Adrenal gland (tissue), 12 donors: ENCODE measurements around the gene DDX59. TPM values are rescaled to one million over a fixed set of nuclear protein-coding genes. Genes with fewer than 3 reads are reported as not detected.

ENCODE experiments used
- DNase-seq, 7 donors: peaks; one replicate each; pipeline ENCODE4 v3.0.0-alpha.2; 2019 to 2020
- H3K27ac ChIP-seq, 5 donors: fragments of 200-600 bp; sonication (generic) in 4 of 5; 1 replicate in 3 of 5; 2 replicates in 2 of 5; pipeline versions ENCODE4 v1.5.1 to v1.8.0; 2016 to 2020; ENCODE audit warnings: mild to moderate bottlenecking in 1 of 5
- H3K27me3 ChIP-seq: fragments of 200-600 bp; 2 replicates; pipeline ENCODE4 v1.8.0; 2021
- H3K36me3 ChIP-seq, 2 donors: fragments of 200-600 bp; replicated peaks in 1 of 2; 1 replicate in 1 of 2; 2 replicates in 1 of 2; pipeline versions ENCODE4 v1.5.1 to v1.8.0; 2018 to 2022
- H3K4me1 ChIP-seq, 2 donors: fragments of 200-600 bp; replicated peaks in 1 of 2; 1 replicate in 1 of 2; 2 replicates in 1 of 2; pipeline versions ENCODE4 v1.5.1 to v1.8.0; 2018 to 2021
- H3K4me3 ChIP-seq, 4 donors: fragments of 200-600 bp; sonication (generic) in 3 of 4; one replicate each; pipeline ENCODE4 v1.5.1; 2016 to 2018
- H3K9me3 ChIP-seq, 3 donors: fragments of 200-600 bp; sonication (generic) in 1 of 3; replicated peaks in 1 of 3; 1 replicate in 2 of 3; 2 replicates in 1 of 3; pipeline versions ENCODE4 v1.5.1 to v1.8.0; 2016 to 2021
- CTCF ChIP-seq, 6 experiments: fragments of 450-650 bp in 4 of 6; fragments of 200-600 bp in 2 of 6; sonication (generic) in 1 of 6; IDR thresholded peaks; 1 replicate in 5 of 6; 2 replicates in 1 of 6; pipeline versions ENCODE4 v1.5.1 to v1.8.0; 2016 to 2021; ENCODE audit warnings: antibody characterized with exemption in 6 of 6, mild to moderate bottlenecking in 2 of 6, moderate library complexity in 1 of 6
- POLR2A ChIP-seq, 2 donors: fragments of 450-650 bp; IDR thresholded peaks; one replicate each; pipeline ENCODE4 v1.6.1; 2017; ENCODE audit warnings: antibody characterized with exemption in 2 of 2, mild to moderate bottlenecking in 2 of 2, moderate library complexity in 1 of 2
- WGBS, 4 donors: extraction: QIAGEN DNeasy Blood & Tissue Kit in 2 of 4; methylation state at CpG; one replicate each; pipeline versions ENCODE4 v1.1.5 to v1.1.7; 2013 to 2017; 5-methylcytosine and 5-hydroxymethylcytosine counted together
- intact Hi-C, 2 donors: fragments of 100-400 bp; cut with DNase I; formaldehyde crosslinking; loops; one replicate each; pipeline versions ENCODE4 v1.14.1 to v1.15.0; 2022 to 2023
- polyA plus RNA-seq, 3 donors: library from polyadenylated mRNA; stranded (reverse); fragments of 200-250 nt in 2 of 3; fragments of 350-450 nt in 1 of 3; fragmentation: Illumina TruSeq in 1 of 3; extraction: RNeasy Lipid Tissue Mini Kit (QIAGEN cat#74804) in 1 of 3; gene quantifications; one replicate each; pipeline ENCODE4 v1.2.3, GENCODE V29; 2013 to 2014
- total RNA-seq, 9 donors: library from RNA; depleted of rRNA in 4 of 9; stranded (reverse); fragments of >200 nt in 4 of 9; fragments of 120-200 nt in 1 of 9; fragmentation: NEBNext Ultra II Directional in 1 of 9; extraction: Animal tissue kit (Norgen Biotek cat#: 25700) in 1 of 9; gene quantifications; one replicate each; pipeline versions ENCODE4 v1.1.0 to v1.2.4, GENCODE V29; 2013 to 2023
- donor health status: healthy with polysubstance abuse.
- donor health status: Bipolar disorder and iron deficiency.
- donor health status: DM: yes; HTN: yes; CAD: no.
- donor health status: DM: no; HTN: no; CAD: no.
- donor health status: DM: no; HTN: no; CAD: no.
- donor health status: DM: yes; HTN: yes; CAD: no.

Gene DDX59
- total and polyA plus RNA-seq, 12 donors: 13.5 to 46.1 (median 25.1) TPM

- DNase-seq: no peak
- TF ChIP-seq CTCF (IDR thresholded peaks at IDR 0.05) (no peak), POLR2A (IDR thresholded peaks at IDR 0.05) (no peak)
- Histone ChIP-seq H3K36me3 (no peaks in the 10 kb centered on the region), H3K9me3 (no peaks in the 10 kb centered on the region), H3K27me3 (no peaks in the 10 kb centered on the region), H3K4me3 (no peak overlapping the region), H3K4me1 (peaks cover 4 to 6% of the 10 kb centered on the region in 2 donors), H3K27ac (no peak overlapping the region)
- WGBS, 4 donors: 86 to 94% (median 89%) methylated on average over 8 to 9 of the region's 9 CpGs
- intact Hi-C loops: loop anchor here (10.0 kb wide), 2 partner anchors 105 to 175 kb away; partner anchors contain the start of gene CAMSAP2 (in 1 of the 2)
Observed at GRCh38 chr1:200629876-200630514, 39.7 kb downstream of the DDX59 start.

GRCh38 chr1:200628223-200628881 is 41.4 kb downstream of the DDX59 start:
- Histone ChIP-seq H3K4me3 (no peak overlapping the region), H3K4me1 (peaks cover 12 to 13% of the 10 kb centered on the region in 2 donors), H3K27me3 (no peaks in the 10 kb centered on the region), H3K9me3 (no peaks in the 10 kb centered on the region), H3K36me3 (no peaks in the 10 kb centered on the region), H3K27ac (no peak overlapping the region)
- intact Hi-C loops: loop anchor here (10.0 kb wide), 2 partner anchors 106 to 176 kb away; partner anchors contain the start of gene CAMSAP2 (in 1 of the 2)
- TF ChIP-seq POLR2A (IDR thresholded peaks at IDR 0.05): no peak
- TF ChIP-seq CTCF (IDR thresholded peaks at IDR 0.05): no peak
- no peak for DNase-seq
- 70 to 77% (median 72%) methylated on average over 7 of the region's 7 CpGs for WGBS, 4 donors

DNA sequence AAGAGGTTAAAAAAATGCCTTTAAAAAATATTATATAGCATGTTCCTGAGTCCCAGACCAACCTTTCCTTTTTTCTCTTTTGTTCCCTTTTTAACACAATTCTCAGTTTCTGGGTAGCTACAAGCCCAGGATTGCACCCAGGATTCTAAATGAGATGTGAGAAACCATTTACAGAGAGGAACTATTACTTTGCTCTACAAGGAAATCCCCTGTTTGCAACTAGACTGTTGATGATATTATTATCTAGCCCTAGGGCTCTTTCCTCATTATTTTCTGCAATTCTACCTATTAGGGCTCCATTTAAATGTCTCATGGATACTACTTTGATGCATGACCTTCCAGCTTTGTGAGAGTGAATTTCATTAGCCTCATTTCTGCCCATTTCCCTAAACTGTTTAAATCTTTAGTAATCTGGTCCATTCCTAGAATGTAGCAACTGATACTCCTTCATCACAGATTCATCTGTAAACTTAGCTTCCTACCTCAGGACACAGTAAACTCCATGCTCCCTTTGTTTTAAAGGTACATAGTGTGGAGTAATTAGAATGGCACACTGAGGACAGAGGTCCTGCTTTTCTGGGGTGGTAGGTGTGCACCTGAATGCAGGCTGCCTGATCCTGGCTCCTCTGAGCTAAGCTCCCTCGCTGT is 42.0 kb downstream of the DDX59 start:
- Histone ChIP-seq H3K27ac (no peak overlapping the region), H3K4me1 (peaks cover 12 to 13% of the 10 kb centered on the region in 2 donors), H3K36me3 (no peaks in the 10 kb centered on the region), H3K9me3 (no peaks in the 10 kb centered on the region), H3K4me3 (no peak overlapping the region), H3K27me3 (no peaks in the 10 kb centered on the region)
- 54 to 96% (median 90%) methylated on average over 1 of the region's 1 CpG for WGBS, 4 donors
- DNase-seq: no peak
- TF ChIP-seq CTCF (IDR thresholded peaks at IDR 0.05) (no peak), POLR2A (IDR thresholded peaks at IDR 0.05) (no peak)
- intact Hi-C loops: loop anchor here (10.0 kb wide), 2 partner anchors 107 to 177 kb away; partner anchors contain the start of gene CAMSAP2 (in 1 of the 2)

DNA sequence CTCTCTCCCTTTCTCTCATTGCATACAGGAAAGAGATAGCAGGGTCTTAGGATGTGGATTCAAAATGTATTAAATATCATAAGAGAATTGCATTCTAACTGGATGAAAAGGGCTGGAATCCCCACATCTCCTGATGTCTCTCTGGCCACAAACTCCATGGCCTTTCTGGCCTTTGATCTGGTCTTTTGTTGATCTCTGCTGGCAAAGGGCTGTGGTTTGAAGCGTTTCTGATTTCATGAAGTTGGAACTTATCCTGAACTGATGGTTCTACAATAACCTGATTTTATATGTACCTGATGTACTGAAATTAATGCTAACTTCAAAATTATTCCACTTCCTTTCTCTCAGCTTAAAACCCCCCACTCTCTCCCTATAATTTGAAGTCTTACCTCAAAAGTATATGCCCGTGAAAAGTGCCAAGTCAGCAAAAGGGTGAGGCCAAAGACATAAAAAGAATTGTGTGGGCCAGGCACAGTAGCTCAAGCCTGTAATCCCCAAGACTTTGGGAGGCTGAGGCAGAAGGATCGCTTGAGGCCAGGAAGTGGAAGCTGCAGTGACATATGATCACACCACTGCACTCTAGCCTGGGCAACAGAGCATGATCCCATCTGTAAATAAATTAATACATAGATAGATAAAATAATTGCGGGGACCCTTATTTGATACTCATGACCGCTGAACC is 42.7 kb downstream of the DDX59 start:
- Histone ChIP-seq H3K9me3 (no peaks in the 10 kb centered on the region), H3K27ac (no peak overlapping the region), H3K4me3 (no peak overlapping the region), H3K27me3 (no peaks in the 10 kb centered on the region), H3K4me1 (peaks cover 12 to 14% of the 10 kb centered on the region in 2 donors), H3K36me3 (no peaks in the 10 kb centered on the region)
- TF ChIP-seq CTCF (IDR thresholded peaks at IDR 0.05) (no peak), POLR2A (IDR thresholded peaks at IDR 0.05) (no peak)
- no peak for DNase-seq
- 69 to 80% (median 75%) methylated on average over 5 of the region's 5 CpGs for WGBS, 4 donors
- intact Hi-C loops: loop anchor here (10.0 kb wide), 2 partner anchors 108 to 178 kb away; partner anchors contain the start of gene CAMSAP2 (in 1 of the 2)
